Activated T-cell treated with anti-CD3 and anti-CD28 coated beads for 1 hour (primary cell): ENCODE measurements around the gene RASGRP1.

Experiments used
- DNase-seq: peaks from one replicate; pipeline ENCODE4 v3.0.0-alpha.2; 2020; ENCODE audit warnings: low read depth

Gene RASGRP1

GRCh38 chr15:38458646-38459045 is 106.0 kb downstream of the RASGRP1 start:
- DNase-seq, result no peak

GRCh38 chr15:38455092-38455491 is 109.5 kb downstream of the RASGRP1 start:
- no peak for DNase-seq

GRCh38 chr15:38454696-38455090 is 109.9 kb downstream of the RASGRP1 start:
- DNase-seq, result no peak

GRCh38 chr15:38453971-38454695 is 110.5 kb downstream of the RASGRP1 start, which contains the start of gene FAM98B:
TSS of gene FAM98B (plus strand) at chr15:38454127. CDS start at chr15:38454162, 35 bp downstream.
- peak; percentile 82 for DNase-seq

GRCh38 chr15:38441130-38441519 is 123.5 kb downstream of the RASGRP1 start:
- DNase-seq, result no peak

GRCh38 chr15:38440353-38441129 is 124.1 kb downstream of the RASGRP1 start:
- peak; percentile 36 for DNase-seq
